GM12865 (cell line): ENCODE data around the gene FUT8.
A peak's percentile ranks its signal among the peaks of the same experiment; 100 is the strongest.

ENCODE experiments used
- DNase-seq: peaks from one replicate; pipeline ENCODE4 v3.0.0; 2010; ENCODE audit warnings: low read depth
- H3K4me3 ChIP-seq: 2 replicates; pipeline ENCODE4 v1.5.1; 2011; ENCODE audit warnings: mild to moderate bottlenecking, low read depth, low read length, control low read depth
- TF ChIP-seq, protein P1 (sequence below): IDR thresholded peaks from 2 replicates; pipeline ENCODE4 v1.5.1; 2011; ENCODE audit warnings: low read length, control low read depth, low read depth, inconsistent platforms; ENCODE audit not compliant: insufficient read depth; ENCODE audit errors: missing control alignments

The FUT8 gene

GRCh38 chr14:65496178-65496993 lies 83.9 kb downstream of the FUT8 start:
- DNase-seq = peak; percentile 27
- no peak overlapping the region for H3K4me3 ChIP-seq
- TF ChIP-seq, protein P1, sequence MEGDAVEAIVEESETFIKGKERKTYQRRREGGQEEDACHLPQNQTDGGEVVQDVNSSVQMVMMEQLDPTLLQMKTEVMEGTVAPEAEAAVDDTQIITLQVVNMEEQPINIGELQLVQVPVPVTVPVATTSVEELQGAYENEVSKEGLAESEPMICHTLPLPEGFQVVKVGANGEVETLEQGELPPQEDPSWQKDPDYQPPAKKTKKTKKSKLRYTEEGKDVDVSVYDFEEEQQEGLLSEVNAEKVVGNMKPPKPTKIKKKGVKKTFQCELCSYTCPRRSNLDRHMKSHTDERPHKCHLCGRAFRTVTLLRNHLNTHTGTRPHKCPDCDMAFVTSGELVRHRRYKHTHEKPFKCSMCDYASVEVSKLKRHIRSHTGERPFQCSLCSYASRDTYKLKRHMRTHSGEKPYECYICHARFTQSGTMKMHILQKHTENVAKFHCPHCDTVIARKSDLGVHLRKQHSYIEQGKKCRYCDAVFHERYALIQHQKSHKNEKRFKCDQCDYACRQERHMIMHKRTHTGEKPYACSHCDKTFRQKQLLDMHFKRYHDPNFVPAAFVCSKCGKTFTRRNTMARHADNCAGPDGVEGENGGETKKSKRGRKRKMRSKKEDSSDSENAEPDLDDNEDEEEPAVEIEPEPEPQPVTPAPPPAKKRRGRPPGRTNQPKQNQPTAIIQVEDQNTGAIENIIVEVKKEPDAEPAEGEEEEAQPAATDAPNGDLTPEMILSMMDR = no peak

DNA sequence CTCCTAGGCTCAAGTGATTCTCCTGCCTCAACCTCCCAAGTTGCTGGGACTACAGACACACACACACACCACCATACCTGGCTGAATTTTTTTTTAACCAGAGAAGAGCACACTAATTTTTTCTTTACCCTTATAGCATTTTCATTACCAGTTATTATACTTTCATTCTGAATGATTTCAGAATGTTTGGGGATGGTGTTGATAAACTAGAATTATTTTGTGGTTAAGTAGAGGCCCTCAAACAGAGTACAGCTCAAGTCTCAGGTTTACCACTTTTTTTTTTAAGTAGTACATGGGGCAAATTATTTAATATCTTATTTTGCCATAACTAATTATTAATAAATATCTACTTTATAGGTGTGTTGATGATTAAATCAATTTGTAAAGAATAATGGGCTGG lies 86.6 kb downstream of the FUT8 start:
- TF ChIP-seq, protein P1 = no peak
- no peak overlapping the region for H3K4me3 ChIP-seq
- DNase-seq = no peak

GRCh38 chr14:65500075-65500474 lies 87.5 kb downstream of the FUT8 start:
- no peak overlapping the region for H3K4me3 ChIP-seq
- no peak for DNase-seq
- TF ChIP-seq, protein P1 = no peak

DNA sequence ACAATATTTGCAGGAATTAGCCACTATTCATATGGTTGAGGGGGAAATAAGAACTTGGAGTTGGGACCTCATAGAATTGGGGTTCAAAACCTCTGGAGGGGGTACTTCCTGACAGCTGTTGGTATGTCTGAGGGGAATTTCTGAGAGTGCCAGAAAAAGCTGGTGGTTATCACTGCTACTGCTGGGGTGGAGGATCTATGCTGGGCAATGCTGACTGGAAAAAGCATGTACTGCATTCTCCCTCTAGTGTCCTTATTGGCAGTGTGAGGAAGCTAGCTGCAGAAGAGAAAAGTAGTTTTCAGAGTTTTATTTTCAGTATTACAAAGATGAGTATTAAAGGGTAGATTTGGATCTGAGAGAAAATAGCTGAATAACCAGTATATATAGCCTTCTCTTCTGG lies 88.8 kb downstream of the FUT8 start:
- H3K4me3 ChIP-seq = no peak overlapping the region
- peak; percentile 55 for DNase-seq
- TF ChIP-seq, protein P1 = no peak

DNA sequence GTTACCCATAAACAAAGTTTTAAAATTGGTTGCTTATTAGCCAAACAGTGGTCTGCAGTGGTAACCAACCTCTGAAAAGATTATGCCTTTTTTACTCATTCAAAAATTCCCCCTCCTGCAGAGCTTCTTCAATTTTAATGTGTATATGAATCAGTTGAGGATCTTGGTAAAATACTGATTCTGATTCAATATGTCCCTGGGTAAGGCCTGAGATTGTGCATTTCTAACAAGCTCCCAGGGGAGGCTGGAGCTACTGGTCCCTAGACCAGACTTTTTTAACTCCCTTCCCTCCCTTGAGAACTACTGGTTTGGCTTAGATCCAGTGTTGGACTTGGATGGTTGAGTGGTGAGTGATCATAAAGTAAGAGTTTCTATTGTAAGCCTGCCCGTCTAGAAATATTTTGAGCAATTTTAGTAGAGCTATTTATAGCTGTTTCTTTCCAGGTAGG lies 90.2 kb downstream of the FUT8 start:
- TF ChIP-seq, protein P1 = no peak
- no peak overlapping the region for H3K4me3 ChIP-seq
- DNase-seq = peak; percentile 46

- TF ChIP-seq, protein P1 = no peak
- H3K4me3 ChIP-seq = no peak overlapping the region
- no peak for DNase-seq
Measured at GRCh38 chr14:65503771-65504170, 91.2 kb downstream of the FUT8 start.

GRCh38 chr14:65506801-65507200 lies 94.3 kb downstream of the FUT8 start:
- H3K4me3 ChIP-seq = no peak overlapping the region
- no peak for DNase-seq
- TF ChIP-seq, protein P1 = no peak
